Measurements from ENCODE around the gene TRIM17.

TRIM17 gene

GRCh38 chr1:228415853-228416216, 826 bp downstream of the TRIM17 start:
- DNase-seq: no peak

DNA sequence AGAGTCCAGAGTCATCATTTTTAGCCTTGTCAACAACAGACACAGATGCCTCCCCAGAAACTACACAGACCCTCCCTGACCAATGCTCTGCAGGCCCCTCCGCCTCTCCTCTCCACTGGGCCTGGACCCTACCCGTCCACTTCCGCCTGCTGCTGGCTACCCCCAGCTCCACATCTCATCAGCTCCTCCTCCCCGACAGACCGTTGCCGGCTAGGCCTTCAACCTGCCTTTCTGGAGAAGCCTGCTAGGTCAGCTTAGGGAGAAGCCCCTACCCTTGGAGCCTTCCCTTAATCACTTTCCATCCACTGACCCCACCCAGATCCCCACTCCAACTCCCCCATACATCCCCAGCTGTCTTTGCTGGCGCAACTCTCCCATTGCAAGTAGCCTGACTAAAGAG, 1.4 kb downstream of the TRIM17 start:
- no peak for DNase-seq

DNA sequence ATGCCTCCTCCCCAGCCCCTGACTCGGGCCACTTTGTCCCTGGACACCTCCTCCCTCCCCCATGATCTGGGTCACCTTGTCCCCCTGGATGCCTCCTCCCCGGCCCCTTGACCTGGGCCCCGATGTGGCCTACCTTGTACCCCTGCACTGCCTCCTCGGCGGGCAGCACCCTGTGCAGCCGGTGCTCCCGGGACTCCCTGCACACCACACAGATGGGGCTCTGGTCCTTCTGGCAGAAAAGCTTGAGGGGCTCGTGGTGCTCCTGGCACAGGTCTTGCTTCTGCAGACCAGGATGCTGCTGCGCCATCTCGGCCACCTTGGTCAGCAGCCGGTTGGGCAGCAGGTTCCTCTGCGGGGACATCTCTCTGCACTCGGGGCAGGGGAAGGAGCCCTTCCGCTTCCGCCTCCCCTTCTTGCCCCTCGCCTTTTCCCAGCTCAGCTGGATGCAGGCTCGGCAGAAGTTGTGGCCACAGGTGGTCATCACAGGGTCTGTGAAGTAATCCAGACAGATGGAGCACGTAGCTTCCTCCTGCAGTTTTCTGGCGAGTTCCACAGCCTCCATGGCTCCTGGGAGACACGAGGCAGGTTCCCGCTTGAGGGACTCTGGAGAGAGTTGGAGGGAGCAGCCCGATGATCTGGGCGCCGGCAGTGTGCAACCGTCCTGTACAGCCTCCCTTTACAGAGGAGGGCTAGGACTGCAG, 2.0 kb downstream of the TRIM17 start:
- DNase-seq: no peak

GRCh38 chr1:228413241-228414010, 3.2 kb downstream of the TRIM17 start:
- no peak for DNase-seq

GRCh38 chr1:228411548-228412430, 4.9 kb downstream of the TRIM17 start:
- no peak for DNase-seq

DNA sequence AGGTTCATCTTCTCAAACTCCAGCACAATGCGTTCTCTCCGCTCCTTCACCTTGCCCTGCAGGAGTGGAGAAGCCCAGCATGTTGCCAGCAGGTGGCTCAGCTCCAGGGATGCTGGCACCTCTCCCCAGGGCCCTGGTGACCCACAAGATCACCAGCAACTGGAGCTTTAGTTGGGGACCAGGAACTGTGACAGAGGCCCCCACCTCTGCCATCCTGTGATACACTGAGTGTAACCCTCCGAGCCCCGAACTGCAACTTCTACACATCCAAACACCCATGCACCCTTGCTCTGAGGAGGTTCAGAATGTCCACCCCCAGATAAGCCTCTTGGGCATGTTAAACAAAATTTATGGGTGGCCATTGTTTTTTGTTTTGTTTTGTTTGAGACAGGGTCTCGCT, 5.5 kb downstream of the TRIM17 start:
- no peak for DNase-seq

GRCh38 chr1:228410671-228411070, 6.0 kb downstream of the TRIM17 start:
- no peak for DNase-seq

GRCh38 chr1:228410015-228410414, 6.6 kb downstream of the TRIM17 start:
- no peak for DNase-seq

GRCh38 chr1:228408869-228409805, 7.5 kb downstream of the TRIM17 start:
- DNase-seq: no peak

DNA sequence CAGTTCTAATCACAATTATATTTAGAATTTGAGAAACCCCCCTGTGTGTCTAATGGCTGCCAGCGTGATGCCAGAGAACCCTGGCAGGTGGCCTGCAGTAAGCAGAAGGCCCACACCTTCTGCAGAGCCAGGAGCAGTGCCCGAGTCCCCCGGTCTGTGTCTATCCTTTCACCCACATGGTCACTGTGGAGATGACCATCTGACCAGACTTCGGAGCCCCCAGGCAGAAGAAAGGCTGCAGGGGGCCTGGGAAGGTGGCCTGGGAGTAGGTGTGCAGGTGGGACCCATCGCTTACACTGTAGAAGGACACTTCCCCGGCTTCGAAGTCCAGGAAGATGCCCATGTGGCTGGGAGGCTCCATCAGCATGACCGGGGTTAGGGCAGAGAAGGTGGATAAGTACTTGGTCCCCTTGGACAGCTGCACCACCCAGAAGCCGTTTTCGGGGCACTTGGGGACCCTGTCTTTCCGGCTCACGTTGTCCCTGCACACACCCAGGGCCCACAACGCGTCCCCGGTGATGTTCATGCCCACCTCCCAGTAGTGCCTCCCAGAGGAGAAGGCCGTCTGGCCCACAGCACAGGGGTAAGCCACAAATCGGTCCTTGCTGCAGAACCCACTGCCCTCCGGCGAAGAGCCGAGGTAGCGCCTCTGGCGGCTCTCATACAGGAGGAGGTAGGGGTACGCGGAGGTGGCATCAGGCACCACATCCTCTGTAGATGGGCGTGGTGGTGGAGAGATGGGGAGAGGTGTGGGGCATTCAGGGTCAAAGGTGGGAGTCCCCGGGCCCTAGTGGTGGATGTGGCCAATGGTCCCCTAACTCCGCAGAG, 8.4 kb downstream of the TRIM17 start:
- DNase-seq: no peak

DNA sequence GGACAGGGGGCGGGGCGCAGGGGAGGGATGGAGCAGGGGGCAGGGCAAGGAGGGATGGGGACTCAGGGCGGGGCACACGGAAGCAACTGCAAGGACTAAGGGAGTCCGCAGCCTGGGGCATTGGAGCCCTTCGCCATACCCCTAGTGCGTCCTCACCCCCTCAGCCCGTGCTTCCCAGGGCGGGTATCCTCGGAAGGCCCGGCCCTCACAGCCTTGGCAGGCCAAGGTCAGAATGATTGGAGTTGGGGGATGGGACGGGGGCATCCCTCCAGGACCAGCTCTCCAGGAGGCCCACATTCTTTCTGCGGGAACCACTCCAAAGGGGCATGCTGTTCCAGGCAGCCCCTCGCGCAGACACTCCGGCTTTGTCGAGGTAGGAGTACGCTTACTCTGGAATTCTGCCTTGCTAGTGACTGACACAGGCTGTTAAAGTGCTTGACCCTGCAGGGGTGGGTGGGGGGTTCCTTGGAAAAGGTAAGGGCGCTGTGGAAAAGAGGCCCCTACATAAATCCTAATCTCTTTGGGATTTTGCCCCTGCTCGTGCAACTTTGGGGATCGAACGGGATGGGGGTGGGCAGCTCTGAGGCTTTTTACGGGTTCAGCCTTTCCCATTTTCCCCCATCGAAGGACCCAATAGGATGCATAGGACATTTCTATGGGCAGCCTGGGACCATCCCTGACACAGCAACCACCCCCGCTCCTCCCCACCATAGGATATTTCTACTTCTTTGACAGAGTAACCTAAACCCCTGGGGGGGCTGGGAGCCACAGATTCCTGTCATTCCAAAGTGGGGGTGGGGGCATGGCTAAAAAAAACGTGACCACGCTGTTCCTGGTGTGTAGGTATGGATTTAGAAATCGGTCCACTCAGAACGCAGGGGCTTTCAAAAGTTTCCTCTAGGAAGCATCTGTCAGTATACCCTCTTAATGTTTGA, 9.3 kb downstream of the TRIM17 start:
- no peak for DNase-seq

DNA sequence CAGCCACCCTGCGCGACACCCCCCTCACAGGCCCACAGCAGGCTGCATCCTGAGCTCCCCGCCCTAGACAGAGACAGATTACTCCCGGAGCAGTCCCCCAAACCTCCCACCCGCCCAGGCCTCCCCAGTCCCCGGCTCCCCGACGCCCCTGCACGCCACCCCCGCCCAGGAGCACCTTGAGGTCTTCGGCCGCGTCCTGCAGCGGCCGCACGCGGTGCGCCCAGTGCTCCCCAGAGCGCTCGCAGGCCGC, 10.8 kb downstream of the TRIM17 start:
- no peak for DNase-seq

DNA sequence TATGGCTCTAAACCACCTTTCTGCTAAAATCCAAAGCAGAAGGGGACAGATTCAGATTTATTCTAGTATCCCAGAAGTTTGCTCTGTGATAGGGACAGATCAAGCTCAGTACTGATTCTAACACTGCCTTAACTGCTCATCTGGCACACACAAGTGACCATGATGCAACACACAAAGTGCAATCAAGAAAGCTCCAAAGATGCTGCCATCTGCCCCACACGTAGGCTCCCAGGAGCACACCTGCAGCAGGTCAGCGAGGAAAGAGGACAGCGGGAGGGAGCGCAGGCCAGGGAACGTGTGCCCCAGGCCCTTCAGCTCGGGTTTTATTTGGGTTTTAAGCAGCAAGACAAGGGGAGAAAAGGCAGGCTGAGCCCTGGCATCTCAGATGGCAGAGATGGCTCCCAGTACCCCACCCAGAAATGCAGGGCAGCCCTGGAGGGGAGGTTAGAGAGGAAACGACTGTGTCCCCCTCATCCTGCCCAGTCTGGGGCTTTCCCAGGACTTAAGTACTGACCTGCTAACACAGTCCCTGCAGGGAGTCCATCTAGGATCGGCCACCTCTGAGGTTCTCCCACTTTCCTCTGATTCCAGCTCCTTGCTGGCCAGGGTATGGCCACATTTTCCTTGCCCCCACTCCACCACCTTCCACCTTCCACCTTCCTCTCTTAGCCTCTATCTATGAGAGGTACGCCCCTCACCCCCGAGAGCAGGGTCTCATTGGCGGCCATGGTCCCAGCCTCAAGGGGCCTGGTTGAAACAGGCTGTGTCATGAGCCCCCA, 11.3 kb downstream of the TRIM17 start:
- no peak for DNase-seq

- no peak for DNase-seq
These were observed 12.4 kb downstream of the TRIM17 start for GRCh38 chr1:228404107-228404720.

GRCh38 chr1:228403231-228403631, 13.4 kb downstream of the TRIM17 start:
- no peak for DNase-seq

DNA sequence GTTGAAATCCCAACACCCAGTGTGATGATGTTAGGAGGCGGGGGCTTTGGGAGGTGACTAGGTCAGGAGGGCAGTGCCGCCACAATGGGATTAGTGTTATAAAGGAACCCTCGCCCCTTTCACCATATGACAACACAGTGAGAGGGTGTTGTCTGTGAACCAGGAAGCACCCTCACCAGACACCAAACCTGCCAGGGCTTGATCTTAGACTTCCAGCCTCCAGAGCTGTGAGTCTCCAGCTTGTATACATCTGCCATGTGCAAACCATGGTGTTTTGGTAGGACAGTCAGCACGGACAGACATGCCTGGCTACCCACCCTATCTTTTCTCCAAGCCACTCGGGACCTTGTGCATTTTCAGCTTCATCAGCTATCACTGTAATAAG, 14.0 kb downstream of the TRIM17 start:
- no peak for DNase-seq

- no peak for DNase-seq
These were observed 14.7 kb downstream of the TRIM17 start for GRCh38 chr1:228401782-228402640.

DNA sequence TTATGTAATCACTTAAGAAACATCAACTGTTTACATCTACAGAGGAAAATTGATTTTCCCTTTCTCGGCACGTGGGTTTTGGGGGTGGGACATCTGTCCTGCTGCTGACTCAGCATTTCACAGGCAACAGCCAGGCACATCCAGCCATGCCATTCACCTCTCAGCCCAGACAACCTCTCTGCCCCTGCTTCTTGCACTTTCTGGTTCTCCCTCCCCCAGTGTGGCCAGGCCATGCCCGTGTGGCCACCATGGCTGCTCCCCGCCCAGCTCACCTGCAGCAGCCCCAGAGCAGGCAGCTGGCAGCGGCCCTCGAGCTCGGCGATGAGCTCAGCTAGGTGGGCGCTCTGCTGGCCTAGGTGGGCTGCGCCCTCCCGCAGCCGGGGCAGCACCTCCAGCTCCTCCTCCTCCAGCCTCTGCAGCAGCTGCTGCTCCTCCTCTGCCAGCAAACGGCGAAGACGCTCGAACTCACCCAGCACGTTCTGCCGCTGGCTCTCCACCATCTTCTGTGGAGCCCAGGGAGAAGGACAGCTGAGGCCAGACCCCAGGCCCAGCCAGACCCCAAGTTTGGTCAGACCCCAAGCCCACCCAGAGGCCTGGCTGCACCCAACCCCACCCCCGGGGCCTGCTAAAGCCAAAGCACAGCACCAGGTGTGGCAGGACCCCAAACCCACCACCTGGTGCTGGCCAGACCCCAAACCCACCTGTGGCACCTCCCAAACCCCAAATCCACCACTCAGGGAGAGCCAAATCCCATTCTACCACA, 15.8 kb downstream of the TRIM17 start:
- DNase-seq: no peak
